Mucosa of gallbladder (tissue), 1 donor: ENCODE results near the gene KRTAP2-4. TPM values are rescaled to one million over a fixed set of nuclear protein-coding genes. Genes with fewer than 3 reads are reported as not detected.
"Not testable (repeated sequence)": the region's sequence is repeated elsewhere in the genome, so short reads cannot be mapped to it uniquely, and the experiment has no call there.

Source experiments
- DNase-seq: peaks from one replicate; pipeline ENCODE4 v3.0.0-alpha.2; 2020; ENCODE audit warnings: low spot score
- total RNA-seq: library from RNA; stranded (reverse); gene quantifications from one replicate; pipeline ENCODE4 v1.2.1, GENCODE V29; 2021
- donor health status: DM: no; HTN: no; CAD: no.

The KRTAP2-4 gene
- total RNA-seq, 1 donor from 2014 or later: not detected

- no peak for DNase-seq
These were observed 6.1 kb upstream of the KRTAP2-4 start for GRCh38 chr17:41071606-41072360.

DNA sequence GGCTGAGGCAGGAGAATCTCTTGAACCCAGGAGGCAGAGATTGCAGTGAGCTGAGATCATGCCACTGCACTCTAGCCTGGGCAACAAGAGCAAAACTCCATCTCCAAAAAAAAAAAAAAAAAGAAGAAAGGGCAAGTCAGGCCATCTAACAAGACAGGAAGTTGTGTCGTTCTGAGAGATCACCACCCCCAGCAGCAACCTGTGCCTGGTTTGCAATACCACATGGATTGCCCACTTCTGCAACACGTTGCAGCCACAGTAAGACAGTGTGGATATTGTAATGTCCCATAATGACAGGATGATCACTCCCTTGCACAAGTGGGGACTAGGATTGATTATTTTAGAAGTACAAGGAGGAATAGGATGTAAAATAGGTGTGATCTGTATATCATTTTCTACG is 3.4 kb upstream of the KRTAP2-4 start:
- DNase-seq: no peak

- DNase-seq: no peak
These were observed 1.6 kb upstream of the KRTAP2-4 start for GRCh38 chr17:41067281-41067680.

DNA sequence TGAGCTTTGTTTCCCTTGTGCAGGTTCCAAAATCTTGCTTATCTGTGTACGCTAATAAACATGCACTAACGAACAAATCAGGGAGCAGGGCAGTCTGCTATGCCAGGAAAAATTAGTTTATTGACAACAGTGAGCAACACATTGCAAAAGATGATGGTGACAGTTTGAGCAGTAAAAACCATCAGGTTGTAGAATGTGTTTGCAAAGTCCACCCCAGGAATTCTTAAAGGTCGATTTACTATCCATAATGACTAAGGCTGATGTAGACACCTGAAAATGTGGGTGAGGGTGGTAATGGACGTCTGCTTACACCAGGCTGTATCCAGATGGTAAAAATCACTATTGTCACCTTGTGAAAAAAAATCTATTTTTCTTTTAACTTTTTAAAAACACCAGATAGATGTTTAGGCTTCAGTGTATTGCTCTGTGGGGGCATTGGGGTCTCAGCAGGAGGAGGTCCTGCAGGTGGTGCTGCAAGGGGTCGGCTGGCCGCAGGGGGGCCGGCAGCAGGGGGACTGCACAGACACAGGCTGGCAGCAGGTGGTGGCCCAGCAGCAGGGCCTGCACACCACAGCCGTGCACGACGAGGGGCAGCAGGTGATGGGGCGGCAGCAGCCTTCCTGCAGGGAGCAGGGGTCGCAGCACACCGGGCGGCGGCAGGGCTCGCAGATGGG is 526 bp downstream of the KRTAP2-4 start:
- not testable (repeated sequence) for DNase-seq

- DNase-seq: no peak
These were observed 1.4 kb downstream of the KRTAP2-4 start for GRCh38 chr17:41064301-41064700.

GRCh38 chr17:41063449-41063848 is 2.2 kb downstream of the KRTAP2-4 start:
- DNase-seq: no peak

DNA sequence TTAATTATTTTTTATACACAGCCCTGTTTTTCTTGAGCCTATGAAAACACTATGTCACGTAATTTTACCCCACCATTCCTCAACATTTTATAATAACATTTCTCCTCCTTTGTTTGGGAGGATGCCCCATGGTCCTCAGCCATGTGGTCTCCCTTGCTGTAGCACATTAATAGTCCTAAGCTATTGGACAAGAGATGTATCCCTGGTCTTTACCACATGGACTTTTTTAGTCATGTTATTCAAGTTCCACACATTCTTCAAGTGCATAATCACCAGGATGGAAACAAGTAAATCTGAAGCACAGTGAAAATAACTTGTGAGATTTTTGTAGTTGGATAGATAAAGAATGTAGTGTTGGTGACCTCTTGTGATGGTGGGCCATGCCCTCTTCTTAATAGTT is 3.7 kb downstream of the KRTAP2-4 start:
- no peak for DNase-seq

GRCh38 chr17:41060052-41060604 is 5.6 kb downstream of the KRTAP2-4 start, which contains the start of gene KRTAP2-3:
TSS of gene KRTAP2-3 (minus strand) at chr17:41060114. CDS start at chr17:41060050, 64 bp downstream.
- DNase-seq: no peak

GRCh38 chr17:41059276-41060051 is 6.2 kb downstream of the KRTAP2-4 start:
- not testable (repeated sequence) for DNase-seq

GRCh38 chr17:41058741-41059140 is 6.9 kb downstream of the KRTAP2-4 start:
- no peak for DNase-seq

DNA sequence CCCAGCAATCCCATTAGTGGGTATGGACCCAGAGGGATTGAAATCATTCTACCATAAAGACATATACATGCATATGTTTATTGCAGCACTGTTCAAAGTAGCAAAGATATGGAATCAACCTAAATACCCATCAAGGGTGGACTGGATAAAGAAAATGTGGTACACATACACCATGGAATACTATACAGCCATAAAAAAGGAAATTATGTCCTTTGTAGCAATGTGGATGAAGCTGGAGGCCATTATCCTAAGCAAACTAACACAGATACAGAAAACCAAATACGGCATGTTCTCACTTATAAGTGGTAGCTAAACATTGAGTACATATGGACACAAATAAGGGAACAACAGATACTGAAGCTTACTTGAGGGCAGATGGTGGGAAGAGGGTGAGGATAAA is 8.1 kb downstream of the KRTAP2-4 start:
- DNase-seq: no peak

GRCh38 chr17:41055130-41055529 is 10.5 kb downstream of the KRTAP2-4 start, which contains the start of gene KRTAP2-2:
TSS of gene KRTAP2-2 (minus strand) at chr17:41055230. CDS start at chr17:41055211, 19 bp downstream.
- not testable (repeated sequence) for DNase-seq

- DNase-seq: not testable (repeated sequence)
These were observed 11.1 kb downstream of the KRTAP2-4 start for GRCh38 chr17:41054556-41054955.

GRCh38 chr17:41054025-41054424 is 11.7 kb downstream of the KRTAP2-4 start:
- no peak for DNase-seq

- DNase-seq: no peak
These were observed 13.1 kb downstream of the KRTAP2-4 start for GRCh38 chr17:41052566-41052965.

DNA sequence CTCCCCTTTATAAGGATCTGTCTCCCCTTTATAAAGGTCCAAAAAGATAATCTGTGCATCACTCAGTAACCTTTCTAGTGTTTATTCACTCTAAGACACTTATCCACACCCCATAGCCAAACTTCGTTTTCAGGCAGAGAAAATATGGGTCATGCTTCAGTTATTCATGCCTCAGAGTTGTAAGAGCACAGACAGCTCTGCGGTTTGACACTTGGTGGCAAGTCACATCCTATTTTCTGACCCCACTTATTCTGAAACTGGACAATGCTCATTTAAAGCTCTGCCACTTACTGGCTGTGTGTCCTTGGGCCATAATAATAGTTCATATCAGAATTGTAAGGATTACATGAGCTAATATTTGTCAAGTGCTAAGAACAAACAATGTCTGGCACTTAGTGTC is 16.6 kb downstream of the KRTAP2-4 start:
- no peak for DNase-seq

DNA sequence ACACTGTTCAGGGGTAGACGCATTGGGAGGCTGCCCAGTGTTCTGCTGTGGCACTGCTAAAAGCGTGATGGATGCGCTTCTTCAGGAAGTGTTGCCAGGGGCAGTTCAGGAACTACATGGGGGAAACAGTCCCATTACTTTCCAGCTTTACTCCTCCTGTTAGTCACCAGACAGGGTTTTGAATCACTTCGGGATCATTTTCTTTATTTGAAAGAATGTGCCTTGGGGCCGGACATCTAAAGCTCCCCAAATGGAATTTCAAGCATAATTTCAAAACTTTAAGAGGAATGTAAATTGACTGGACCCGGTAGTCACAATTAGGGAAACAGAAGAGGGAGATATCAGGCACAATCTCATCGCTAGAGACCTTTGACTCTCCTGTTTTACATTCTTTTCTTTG is 17.2 kb downstream of the KRTAP2-4 start:
- no peak for DNase-seq

DNA sequence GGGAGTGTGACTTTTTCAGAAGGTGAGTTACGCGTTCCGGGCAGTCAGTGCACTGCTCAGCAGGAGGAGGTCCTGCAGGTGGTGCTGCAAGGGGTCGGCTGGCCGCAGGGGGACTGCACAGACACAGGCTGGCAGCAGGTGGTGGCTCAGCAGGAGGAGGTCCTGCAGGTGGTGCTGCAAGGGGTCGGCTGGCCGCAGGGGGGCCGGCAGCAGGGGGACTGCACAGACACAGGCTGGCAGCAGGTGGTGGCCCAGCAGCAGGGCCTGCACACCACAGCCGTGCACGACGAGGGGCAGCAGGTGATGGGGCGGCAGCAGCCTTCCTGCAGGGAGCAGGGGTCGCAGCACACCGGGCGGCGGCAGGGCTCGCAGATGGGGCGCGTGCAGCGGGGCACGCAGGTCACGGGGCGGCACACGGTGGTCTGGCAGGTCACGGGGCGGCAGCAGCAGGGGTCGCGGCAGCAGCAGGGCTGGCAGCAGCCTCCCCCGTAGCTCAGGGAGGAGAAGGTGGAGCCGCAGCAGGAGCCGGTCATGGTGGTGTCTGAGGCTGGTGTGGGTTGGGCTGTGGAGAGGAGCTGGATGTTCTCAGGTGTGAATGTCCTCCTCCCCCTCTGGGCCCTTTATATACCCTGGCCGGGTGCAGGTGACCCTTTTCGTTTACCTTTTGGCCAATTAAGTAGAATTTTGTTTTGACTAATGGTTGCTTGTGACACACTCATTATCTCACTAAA is 18.8 kb downstream of the KRTAP2-4 start, which contains the start of gene KRTAP2-1:
TSS of gene KRTAP2-1 (minus strand) at position 582 of the 731 bp plus-strand sequence. CDS start at position 533, 49 bp downstream.
- not testable (repeated sequence) for DNase-seq

GRCh38 chr17:41042953-41043352 is 22.7 kb downstream of the KRTAP2-4 start:
- no peak for DNase-seq

DNA sequence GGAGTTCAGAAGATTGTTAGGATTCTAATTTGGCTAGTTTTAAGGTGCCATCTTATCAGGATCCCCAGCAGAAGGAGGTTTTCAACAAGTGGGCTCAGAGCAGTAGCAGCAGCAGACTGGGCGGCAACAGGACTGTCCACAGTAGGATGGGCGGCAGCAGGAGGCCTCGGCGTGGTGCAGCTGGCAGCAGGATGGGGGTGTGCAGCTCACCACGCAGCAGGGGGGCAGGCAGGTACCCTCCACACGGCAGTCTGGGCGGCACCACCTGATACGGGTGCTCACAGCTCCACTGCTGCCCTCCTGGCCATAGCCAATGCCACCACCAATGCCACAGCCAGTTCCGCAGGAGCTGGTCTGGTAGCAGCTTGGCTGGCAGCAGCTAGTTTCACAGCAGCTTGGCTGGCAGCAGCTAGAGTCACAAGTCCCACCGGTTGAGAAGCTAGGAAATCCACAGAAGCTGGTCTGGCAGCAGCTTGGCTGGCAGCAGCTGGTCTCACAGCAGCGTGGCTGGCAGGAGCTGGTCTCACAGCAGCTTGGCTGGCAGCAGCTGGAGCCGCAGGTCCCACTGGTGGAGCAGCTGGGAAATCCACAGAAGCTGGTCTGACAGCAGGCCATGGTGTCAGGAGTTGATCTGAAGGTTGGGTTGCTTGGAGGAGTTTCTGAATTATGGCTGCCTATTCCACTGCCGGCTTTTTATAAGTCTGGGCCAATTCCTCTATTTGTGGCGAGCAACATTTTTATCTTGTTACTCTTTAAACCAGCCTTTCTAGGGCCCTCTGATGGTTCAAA is 24.7 kb downstream of the KRTAP2-4 start, which contains the start of gene KRTAP1-1:
TSS of gene KRTAP1-1 (minus strand) at position 668 of the 789 bp plus-strand sequence. CDS start at position 615, 53 bp downstream.
- not testable (repeated sequence) for DNase-seq
